Ammon's horn (tissue), 1 donor: ENCODE results near the gene ZEB2.

Experiments used
- DNase-seq: peaks from one replicate; pipeline ENCODE4 v3.0.0-alpha.2; 2016; ENCODE audit warnings: low spot score

ZEB2 gene

DNA sequence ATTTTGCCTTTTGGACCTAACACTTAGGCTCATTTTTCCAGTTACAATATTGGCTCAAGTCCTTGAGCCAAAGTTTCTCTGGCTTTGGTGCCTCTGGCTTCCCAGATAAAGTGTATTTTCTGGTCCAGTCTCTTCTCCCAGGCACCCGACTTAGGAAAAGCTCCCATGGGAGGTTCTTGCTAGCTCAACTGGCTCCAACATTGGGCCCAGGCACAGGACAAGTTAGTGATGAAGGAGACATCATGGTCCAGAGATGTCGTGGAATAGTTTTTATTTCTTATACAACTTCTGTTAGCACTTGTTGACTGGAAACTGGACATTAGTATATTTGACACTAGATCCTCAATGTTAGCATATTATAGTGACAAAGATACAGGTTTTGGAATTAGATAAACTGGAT is 8.2 kb upstream of the ZEB2 start:
- DNase-seq = no peak

DNA sequence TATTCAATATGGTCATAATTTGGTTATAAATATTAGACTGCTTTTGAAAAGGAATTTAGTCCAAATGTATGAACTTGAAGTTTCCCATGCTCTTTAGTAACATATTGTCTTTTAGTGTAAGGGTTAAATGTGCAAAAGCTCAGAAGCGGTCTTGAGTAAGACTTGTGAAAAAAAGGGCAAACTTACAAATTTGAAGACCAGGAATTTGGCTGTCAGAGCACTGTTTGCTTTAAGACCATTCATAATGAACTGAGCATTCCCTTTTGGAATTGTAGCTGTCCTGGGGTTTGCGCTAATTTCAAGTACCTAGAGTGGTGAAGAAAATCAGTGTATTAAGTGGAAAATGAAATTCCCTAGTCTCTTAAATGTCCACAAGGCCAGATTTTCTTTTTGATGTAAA is 6.9 kb upstream of the ZEB2 start:
- DNase-seq = no peak

DNA sequence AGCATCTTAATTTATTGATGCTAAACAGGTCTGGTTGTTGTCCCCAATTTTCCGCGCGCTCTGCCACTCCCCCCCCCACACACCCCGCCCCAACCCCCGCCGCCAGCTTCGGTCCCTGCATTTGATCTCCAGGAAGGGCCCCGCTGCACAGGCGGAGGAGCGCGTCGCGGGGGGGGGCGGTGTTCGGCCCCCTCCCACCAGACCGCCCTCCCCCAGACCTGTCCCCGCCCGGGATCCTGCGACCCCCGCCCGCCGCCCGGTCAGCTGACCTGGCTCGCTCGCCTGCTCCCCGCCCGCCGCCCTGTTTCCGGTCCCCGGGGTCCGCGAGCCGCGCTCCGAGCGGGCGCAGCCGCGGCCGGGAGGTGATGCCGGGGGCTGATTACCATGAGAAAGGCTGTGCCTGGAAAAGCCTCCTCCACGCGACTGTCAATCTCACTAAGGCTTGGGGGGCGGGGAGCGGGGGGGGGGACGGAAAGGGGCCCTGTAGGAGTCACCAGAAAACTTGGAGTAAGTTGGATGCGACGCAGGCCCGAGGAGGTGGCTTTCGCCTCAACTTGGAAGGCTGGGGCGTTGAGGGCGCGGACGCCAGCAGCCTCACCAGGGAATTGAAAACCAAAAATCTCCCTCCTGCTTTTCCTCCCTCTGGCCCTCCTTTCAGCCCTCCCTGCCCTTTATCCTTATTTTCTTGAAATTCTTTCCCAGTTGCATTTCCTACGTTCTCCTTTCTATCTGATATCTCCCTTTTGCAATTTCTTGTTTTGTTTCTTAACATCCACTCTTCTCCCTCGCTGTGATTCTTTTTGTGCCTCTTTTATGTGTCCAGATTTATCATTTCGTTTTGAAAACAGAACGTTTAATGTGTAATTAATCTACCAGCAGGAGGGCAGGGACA is 4.4 kb upstream of the ZEB2 start:
- DNase-seq = peak; percentile 69

DNA sequence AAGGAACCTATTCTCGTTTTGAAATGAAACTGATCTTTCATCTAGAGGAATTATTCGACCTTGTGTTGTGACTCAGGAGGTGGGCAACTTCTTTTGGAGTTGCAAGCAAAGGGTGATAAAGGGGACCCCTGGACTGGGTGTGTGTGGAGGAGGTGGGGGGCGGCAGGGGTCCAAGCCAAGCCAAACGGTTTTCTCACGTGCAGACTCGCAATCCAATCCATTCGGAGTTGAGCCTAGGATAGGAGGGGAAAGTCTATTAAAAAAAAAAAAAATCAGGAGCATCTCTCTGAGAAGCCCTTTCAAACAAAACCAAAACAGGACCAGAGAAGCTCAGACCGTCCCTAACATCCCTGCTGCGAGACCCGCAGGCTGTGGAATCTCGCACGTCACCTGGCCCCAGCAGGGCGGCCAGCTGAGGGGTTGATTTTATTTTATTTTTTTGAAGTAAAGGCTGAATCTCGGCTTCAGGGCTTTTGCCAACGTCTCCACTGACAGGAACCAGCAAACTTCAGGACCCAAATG is 3.7 kb upstream of the ZEB2 start:
- no peak for DNase-seq

DNA sequence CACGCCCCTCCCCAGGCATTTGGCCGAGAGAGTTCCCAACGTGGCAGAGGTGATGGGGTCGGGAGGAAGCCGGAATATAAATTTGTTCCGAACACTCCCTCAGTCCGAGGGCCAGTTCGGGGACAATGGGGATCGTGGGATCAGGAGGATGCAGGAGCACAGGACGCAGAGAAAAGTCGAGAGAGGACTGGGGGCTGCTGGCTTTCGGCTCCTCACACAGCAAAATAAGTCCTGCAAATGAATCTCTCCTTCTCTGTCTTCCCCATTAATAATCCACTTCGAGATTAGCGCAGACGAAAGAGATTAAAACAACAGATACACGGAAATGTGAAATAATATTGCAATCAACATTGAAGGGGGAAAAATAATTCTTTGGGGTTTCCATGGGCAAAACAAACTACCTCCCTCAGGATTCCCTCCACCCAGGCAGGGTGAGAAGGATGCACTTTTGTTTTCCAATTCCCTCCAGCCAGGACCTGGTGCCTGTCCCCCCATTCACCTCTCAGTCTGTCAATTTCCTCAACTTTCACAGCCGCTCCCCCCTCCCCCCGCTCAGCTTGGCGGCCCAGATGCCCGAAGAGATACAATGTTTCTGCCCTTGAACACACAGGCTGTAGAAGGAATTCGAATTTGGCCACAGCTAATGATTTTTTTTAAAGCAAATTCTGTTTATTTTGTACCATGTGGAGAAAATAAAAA is 3.1 kb upstream of the ZEB2 start:
- DNase-seq = peak; percentile 76

DNA sequence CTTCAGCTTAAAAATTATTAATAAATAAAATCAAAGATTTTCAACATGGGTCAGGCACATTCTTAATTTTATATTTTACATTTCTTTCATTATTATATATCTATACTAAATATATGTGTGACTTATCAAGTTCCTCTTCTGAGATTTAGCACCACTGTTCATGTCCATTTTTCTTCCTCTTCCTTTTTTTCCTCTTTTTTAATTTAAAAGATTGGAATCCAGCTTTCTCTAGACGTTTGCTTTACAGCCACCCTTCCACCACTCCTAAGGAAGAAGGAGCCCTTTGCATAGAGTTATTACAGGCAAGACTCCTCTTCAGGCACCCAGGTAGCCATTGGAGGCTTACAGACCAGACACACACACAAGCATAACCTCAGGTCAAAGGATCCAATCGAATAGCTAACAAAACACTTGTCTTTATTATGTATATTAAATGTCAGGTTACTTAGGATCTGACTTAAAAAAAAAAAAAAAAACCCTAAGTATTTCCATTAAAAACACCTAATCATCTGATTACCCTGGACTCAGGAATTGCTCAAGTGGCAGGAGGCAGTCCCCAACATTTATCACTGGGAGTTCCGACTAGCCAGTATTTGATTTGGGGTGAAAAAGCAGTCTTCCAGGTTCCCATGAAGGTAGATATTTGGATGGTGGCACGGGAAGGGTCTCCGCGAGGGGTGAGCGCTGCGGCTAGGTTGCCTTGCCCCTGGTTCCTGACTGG is 2.4 kb upstream of the ZEB2 start:
- DNase-seq = no peak

DNA sequence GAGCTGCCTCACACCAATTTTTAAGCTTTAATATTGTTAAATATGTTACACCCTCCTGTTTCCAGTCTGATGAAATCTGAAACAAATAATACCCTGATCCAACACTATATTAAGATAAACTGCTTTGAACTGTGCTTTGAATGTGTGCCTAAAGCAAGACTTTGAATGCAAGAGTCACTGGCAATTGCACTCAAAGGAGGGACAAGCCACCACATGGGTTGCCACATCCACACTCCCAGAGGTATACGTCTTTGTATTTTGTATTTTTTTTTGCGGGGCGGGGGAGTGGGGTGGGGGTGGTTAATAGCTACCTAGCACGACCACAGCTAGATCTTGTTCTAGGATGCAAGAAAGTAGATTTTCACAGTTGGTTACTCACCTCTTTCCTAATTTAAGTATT is 1.8 kb upstream of the ZEB2 start:
- DNase-seq = no peak

DNA sequence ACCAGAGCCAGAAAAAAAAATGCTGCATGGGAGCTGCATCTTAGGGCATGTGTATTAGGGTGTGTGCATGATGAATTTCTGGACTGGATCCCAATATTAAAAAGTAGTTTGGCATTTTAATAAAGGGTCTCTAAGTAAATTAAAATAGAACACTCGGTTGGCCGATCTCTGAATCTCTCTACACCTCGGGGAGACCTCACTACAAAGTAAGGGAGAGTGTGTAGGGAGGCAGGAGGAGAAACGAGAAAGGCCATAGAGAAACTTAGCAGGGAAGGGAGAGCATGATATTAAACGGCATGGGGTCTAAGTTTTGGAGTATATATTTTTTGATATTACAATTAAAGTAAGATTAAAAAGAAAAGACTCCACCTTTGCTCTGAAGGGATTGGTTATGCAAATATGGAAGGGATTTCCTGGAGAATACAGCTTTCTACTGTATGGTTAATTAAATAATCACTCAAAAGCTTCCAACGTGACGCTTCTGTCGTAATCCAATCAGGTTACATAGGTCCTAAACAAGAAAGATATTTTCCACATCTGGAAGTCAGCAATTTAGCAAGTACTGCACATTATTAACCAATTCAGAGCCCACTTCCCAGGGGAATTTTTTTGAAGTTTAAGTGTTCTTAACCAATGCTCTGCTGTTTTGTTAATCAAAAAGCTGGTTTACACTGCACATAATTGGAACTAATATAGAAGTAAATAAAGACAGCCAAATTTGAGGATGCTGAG is 1.0 kb upstream of the ZEB2 start:
- peak; percentile 71 for DNase-seq

DNA sequence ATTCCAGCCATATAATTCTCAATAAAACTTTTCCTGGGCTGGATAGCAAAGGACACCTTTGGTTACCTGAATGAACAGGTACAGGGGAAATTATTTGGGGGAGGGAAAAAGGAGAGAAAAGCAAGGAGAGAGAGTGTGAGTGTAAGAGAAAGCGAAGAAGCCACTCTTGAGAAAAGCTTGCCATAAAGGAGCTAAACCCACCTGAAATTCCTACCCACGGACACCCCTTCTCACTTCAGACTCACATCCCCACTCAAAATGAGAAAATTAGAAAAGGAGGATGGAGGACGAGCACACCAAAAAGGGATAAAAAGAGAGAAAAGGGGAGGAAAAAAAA is 354 bp downstream of the ZEB2 start:
- no peak for DNase-seq

DNA sequence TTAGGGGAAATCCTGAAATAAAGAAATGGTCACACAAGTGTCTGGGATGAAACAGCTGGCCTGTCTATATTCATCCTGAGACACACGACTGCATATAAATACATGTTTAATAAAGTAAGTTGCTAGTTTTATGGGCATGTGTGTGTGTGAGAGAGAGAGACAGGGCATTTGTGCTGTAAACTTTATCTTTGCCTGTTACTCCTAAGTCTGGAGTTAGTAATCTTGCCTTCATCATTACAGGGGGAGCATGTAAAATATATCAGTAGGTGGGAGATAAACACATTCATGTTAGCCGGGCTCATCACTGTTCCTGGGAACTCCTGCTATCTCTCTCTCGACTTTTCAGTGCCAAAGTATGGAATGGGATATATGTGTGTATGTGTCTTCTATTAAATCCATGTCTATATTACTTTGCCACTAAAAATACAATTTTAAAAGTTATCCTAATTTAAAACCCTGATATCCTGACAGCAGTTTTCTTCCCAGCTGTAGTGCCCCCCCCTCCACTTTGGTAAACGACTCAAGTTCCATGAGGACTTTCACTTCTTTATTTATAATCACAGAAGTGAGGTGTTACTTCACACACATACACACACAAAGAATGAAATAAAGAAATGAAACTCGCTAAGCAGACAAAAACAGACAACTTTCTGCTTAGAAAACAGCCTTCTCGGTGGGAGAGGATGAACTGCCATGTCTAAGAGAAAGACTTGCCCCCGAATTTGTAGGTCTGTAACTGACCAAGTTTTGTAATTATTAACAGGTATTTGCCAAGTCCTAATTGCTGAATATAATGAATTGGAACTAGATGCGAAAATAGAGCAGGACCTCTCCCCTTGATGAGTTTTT is 947 bp downstream of the ZEB2 start:
- peak; percentile 48 for DNase-seq

DNA sequence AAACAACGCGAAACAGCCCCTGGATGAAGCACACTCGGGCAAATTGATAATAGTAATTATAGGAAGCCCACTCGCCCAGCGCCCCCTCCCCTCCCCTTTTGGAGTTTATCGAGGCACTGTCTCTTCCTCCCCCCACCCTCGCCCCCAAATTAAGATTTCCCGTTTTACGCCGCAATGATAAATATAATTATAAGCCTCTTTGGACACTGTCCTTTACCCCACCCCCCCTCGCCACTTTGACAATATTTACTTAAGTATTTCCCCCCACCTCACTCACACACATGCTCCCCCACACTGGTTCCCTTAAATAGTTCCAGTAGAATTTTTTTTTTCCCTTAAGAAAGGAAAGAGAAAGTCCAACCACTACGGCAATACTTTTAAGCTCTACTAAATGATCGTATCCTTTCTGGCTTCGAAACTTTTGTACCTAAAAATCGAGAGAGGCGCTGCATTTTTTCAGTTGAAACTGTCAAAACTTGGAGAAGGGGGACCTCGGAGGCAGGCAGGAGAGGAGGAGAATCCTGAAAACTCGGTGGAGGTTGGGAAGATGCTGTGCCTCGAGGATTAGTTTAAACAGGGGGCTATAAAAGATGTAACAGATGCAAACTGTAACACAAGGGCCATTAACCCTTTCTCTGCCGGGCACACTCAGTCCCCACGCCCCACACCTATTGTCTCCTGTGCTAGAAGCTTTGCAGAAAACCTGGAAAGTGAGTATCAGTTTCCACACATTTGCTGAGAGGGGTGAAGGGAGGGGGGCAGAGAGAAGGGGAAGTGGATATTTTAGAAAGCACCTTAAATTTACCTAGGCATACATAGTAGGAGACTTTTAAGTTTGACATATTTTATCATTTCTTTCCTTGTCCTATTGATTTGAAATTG is 1.8 kb downstream of the ZEB2 start:
- peak; percentile 47 for DNase-seq

DNA sequence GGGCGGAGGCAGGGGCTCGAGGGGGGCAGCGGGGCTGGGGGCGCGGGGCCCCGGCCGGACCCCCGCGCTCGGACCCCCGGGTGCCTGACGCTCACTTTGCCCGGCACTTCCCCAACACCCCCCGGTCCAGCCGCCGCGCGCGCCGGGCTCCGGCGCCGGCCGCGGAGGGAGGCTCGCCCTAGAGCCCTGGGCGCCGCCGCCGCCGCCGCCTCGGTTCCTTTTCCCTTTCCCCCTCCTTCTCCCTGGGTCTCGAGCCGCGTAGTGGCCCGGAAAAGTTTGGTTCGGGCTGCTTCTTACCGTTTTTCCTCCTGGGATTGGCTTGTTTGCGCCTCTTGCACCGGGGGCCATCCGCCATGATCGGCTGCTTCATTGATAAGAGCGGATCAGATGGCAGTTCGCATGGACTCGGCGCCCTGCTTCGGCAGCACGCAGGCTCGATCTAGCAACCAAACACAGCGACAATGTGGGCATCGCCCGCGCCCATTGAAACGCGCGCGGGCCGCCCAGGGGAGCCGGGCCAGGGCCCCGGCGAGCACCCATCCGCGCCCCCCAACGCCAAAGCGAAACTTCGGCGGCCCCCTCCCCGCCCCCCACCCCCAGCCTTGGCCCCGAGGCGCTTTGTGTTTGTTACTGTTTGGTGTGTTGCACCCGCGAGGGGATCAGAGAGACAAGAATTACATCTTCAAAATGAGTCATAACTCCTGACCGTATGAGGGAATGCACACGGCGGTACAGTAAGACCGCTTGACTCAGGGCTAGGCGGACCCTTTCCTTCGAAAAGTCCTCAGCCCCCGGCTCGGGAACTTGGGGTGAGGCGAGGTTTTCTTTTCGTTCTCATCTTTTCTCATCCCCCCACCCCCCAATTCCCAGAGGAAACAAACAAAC is 2.7 kb downstream of the ZEB2 start:
- DNase-seq = peak; percentile 73

DNA sequence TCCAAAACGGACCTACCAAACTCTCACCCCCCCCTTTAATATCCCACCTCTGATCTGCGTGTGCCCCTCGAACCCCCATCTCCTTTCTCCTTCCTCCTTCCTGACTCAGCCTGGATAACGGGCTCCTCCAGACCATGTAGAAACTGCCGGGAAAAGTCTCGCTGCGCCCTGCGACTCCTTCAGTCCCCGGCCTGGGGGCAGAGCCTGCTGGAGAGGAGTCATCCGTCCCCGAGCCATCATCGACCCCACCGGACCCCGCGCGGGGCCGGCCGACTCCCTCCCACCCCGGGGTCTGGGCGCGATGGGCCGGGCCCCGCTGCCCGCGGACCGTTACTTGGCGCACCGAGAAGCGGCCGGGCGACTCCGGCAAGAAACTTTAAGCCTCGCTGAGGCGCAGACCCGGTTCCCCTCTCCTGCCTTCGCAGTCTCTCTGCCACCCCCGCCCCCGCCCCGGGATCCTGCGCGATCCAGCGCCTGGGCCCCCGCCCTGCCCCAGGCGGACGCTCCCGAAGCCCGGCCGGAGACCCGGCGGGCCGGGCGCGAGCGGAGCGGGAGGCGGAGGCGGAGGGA is 3.4 kb downstream of the ZEB2 start:
- peak; percentile 40 for DNase-seq

DNA sequence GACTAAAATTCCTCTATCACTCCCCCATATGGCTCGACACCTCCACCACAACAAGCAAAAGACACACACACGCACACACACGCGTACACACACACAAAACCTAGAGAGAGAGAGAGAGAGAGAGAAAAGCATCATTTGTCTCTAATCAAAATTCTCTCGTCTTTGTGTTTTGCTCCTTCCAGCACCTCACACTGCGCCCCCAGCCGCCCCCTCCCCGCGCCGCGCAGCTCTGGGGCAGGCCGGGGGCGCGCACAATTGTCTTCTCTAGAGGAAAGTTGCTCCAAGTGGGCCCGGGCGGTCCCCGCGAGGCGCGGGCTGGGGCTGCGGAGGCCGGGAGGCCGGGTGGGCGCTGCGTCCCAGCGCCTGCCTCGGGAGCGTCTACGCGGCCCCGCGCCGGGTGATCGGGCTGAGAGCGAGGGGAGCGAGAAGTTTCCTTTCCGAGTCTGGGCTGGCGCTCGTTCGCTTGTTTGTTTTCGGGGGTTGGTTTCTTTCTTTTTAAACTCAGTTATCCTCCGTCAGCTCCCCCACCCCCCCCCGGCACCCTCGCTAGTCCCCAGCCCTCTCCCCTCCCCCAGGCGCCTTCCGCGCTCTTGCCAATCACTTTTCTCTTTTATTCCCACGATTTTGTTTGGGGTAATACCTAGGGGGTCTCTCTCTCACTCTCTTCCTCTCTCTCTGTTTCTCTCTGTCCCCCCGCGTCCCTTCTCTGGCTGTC is 4.1 kb downstream of the ZEB2 start:
- DNase-seq = peak; percentile 66

DNA sequence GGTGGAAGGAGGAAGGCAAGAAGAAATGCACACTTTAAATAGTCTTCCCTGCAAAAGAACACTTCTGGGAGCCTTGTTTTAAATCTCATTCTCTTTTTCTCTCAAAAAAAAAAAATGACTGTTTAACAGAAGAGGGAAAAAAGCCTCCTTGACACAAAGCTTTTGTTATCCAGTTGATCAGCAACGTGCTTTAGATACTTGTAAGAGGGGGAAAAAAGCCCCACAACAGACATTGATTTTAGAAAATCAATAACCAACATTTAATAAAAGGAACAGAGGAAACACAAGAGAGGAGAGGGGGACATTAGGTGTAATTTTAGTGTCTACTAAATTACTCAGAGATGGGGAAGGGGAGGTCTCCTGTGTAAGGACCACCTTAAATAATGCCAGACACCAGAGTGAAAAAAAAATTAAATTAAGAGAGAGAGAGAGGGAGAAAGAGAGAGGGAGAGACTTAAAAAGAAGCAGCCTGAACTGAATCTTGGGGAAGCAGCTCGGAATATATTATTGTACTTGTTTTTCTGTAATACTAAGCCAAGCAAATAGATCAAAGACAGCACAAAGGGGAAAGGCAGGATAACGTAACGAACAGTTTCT is 4.7 kb downstream of the ZEB2 start:
- DNase-seq = no peak

DNA sequence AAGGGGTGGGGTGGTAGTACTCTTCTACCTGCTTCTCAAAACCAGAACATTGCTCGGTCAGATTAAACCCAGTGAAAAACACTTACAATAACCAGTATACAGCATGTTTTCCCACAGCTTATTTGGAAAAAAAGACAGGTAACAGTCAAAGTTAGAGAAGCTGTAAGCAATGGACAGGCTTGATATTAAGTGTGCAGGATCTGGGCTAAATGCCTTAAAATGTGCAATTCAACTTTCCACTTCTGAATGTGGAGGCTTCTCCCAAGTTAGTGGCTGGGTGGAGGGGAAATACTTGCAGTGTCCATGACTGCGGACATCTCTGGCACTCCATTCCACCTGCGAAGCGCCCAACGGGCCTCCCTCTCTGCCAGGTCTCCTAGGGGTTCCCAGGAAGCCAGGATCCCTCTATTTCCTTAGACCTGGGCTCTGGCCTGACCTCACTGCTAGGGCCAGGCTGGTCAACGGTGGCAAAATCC is 5.3 kb downstream of the ZEB2 start:
- peak; percentile 61 for DNase-seq

DNA sequence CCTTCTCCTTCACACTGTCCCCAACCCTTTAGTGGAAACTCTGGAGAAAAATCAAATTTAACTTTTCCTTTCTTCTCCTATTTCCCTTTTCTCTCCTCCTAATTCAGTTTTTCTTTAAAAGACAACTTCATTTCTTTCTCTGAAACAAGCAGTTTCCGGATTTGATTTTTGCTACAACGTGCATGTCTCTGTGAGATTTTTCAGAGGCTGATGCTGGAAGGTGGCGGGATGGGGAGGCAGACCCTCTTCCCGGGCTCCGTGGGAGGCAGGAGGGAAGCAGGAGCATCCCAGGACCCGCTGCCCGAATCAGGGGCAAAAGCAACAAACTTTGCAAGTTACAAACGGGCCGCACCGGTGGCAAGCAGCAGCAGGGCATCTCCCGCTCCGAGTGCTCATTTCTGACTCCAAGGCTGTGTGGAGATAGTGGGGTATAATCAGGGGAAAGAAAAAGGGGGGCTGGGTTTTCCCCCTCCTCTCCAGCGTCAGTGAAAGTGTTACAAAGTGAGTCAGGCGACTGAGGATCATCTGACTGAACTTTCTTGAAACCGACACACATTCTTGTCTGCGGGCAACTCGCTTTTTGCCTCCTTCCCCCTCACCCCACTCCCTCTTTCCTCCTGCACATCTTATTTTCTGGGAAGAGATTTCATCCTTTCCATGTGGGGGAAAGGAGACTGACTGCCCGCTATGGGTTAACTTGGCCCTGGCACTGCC is 6.4 kb downstream of the ZEB2 start:
- DNase-seq = peak; percentile 73
